ENCODE data around the gene NR2C2AP.
"Not testable (repeated sequence)": the region's sequence is repeated elsewhere in the genome, so short reads cannot be mapped to it uniquely, and the experiment has no call there.

NR2C2AP gene

GRCh38 chr19:19186742-19187141 lies 16.5 kb downstream of the NR2C2AP start:
- Histone ChIP-seq H3K4me3 (ENCODE audit: low read depth, low read length) (no peak overlapping the region), H3K27me3 (replicated peaks) (no peaks in the 10 kb centered on the region), H3K36me3 (replicated peaks) (peaks cover 8% of the 10 kb centered on the region), H3K27ac (no peak overlapping the region)
- in situ Hi-C loops (cut with HindIII; ENCODE audit: low pct_ligation_motif_present, low sequenced_read_pairs), result no loop called here
- no peak for DNase-seq
- TF ChIP-seq CTCF (IDR thresholded peaks at IDR 0.05; ENCODE audit: low read depth, low read length, missing control alignments), result no peak

- Histone ChIP-seq H3K27me3 (replicated peaks) (no peaks in the 10 kb centered on the region), H3K27ac (no peak overlapping the region), H3K4me3 (ENCODE audit: low read depth, low read length) (no peak overlapping the region), H3K36me3 (replicated peaks) (peaks cover 10% of the 10 kb centered on the region)
- peak; percentile 80 for TF ChIP-seq CTCF (IDR thresholded peaks at IDR 0.05; ENCODE audit: low read depth, low read length, missing control alignments)
- DNase-seq, result no peak
- in situ Hi-C loops (cut with HindIII; ENCODE audit: low pct_ligation_motif_present, low sequenced_read_pairs), result no loop called here
Observed at GRCh38 chr19:19185853-19186740, 17.1 kb downstream of the NR2C2AP start.

- Histone ChIP-seq H3K27me3 (replicated peaks) (no peaks in the 10 kb centered on the region), H3K36me3 (replicated peaks) (peaks cover 7% of the 10 kb centered on the region), H3K27ac (no peak overlapping the region), H3K4me3 (ENCODE audit: low read depth, low read length) (no peak overlapping the region)
- TF ChIP-seq CTCF (IDR thresholded peaks at IDR 0.05; ENCODE audit: low read depth, low read length, missing control alignments), result no peak
- in situ Hi-C loops (cut with HindIII; ENCODE audit: low pct_ligation_motif_present, low sequenced_read_pairs), result no loop called here
- DNase-seq, result no peak
Observed at GRCh38 chr19:19181488-19181998, 21.7 kb downstream of the NR2C2AP start.

DNA sequence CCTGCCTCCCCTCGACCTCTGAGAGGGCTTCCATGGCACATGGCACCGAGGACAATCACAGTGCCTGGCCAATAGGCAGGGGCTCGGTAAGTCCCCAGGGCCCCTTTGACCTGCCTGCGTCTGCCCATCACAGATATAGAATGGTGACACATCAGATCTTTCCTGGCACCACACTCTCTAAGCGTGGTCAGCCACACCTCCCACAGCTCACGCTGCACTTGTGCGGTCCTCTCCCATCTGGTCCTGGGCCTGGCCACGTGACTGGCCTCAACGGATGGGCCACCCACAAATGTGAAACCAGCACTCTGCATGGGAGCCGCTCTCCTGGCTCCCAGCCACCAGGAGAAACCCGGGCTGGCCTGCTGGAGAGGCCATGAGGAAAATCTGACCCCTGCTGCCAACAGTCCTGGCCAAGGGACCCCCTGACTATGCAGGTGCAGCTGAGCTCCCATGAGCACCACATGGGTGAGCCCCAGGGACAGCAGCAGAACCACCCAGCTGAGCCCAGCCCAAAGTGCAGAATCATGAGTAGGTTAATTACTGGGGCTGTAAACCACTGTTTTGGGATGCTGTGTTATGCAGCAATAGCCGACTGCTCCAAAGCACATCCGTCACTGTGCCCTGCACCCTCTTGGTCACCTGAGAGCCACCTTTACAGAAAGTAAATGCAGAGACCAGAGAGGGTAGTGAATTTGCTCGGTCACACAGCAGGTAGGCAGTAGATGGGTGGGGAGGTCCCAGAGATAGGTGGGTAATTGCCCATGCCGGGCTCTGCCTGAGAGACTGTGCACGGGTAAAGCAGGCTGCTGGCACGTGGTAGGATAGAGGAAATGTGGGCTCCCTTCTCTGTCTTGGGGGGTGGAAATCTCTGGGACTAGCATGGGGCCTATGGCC lies 23.4 kb downstream of the NR2C2AP start:
- in situ Hi-C loops (cut with HindIII; ENCODE audit: low pct_ligation_motif_present, low sequenced_read_pairs), result no loop called here

GRCh38 chr19:19176950-19177349 lies 26.3 kb downstream of the NR2C2AP start:
- in situ Hi-C loops (cut with HindIII; ENCODE audit: low pct_ligation_motif_present, low sequenced_read_pairs), result no loop called here

More for the DNA sequence above, 23.4 kb downstream of the NR2C2AP start:
- DNase-seq, result no peak
- Histone ChIP-seq H3K27ac (no peak overlapping the region), H3K27me3 (replicated peaks) (no peaks in the 10 kb centered on the region), H3K4me3 (ENCODE audit: low read depth, low read length) (no peak overlapping the region), H3K36me3 (replicated peaks) (peaks cover 5% of the 10 kb centered on the region)
- no peak for TF ChIP-seq CTCF (IDR thresholded peaks at IDR 0.05; ENCODE audit: low read depth, low read length, missing control alignments)

GRCh38 chr19:19173243-19173642 lies 30.0 kb downstream of the NR2C2AP start:
- H3K36me3 ChIP-seq (replicated peaks); H3K27ac ChIP-seq; H3K27me3 ChIP-seq (replicated peaks); DNase-seq; in situ Hi-C loops (cut with HindIII; ENCODE audit: low pct_ligation_motif_present, low sequenced_read_pairs); H3K4me3 ChIP-seq (ENCODE audit: low read depth, low read length): not testable (repeated sequence)

More at GRCh38 chr19:19176950-19177349, 26.3 kb downstream of the NR2C2AP start:
- TF ChIP-seq CTCF (IDR thresholded peaks at IDR 0.05; ENCODE audit: low read depth, low read length, missing control alignments), result no peak
- peaks cover 5% of the 10 kb centered on the region for H3K36me3 ChIP-seq (replicated peaks)
- no peak overlapping the region for H3K4me3 ChIP-seq (ENCODE audit: low read depth, low read length)
- H3K27me3 ChIP-seq (replicated peaks), result no peaks in the 10 kb centered on the region
- DNase-seq, result no peak
- no peak overlapping the region for H3K27ac ChIP-seq
